HEK293 (cell line): Measurements from ENCODE around the gene KRT79.

Source experiments
- REPIN1 ChIP-seq: fragments of 450-650 bp; formaldehyde crosslinking; IDR thresholded peaks from 2 replicates; pipeline ENCODE4 v1.5.1; 2017; ENCODE audit warnings: missing biosample characterization, missing genetic modification characterization, low read depth
- ZFP3 ChIP-seq: fragments of 450-650 bp; formaldehyde crosslinking; IDR thresholded peaks from 2 replicates; pipeline ENCODE4 v1.5.1; 2016; ENCODE audit warnings: low read depth, missing biosample characterization, missing genetic modification characterization
- ZNF274 ChIP-seq, 2 experiments: fragments of 200-500 bp in 1 of 2; fragments of 450-650 bp in 1 of 2; sonication (Bioruptor generic) in 1 of 2; formaldehyde crosslinking in 1 of 2; IDR thresholded peaks; 2 replicates each; pipeline versions ENCODE4 v1.5.1 to v1.6.1; 2014 to 2016; ENCODE audit warnings: borderline replicate concordance in 1 of 2, inconsistent platforms in 1 of 2, low read length in 1 of 2, missing biosample characterization in 1 of 2, missing genetic modification characterization in 1 of 2
- ZNF571 ChIP-seq: fragments of 450-650 bp; formaldehyde crosslinking; IDR thresholded peaks from 2 replicates; pipeline ENCODE4 v1.5.0; 2017; ENCODE audit warnings: missing biosample characterization, missing genetic modification characterization

- TF ChIP-seq ZNF274 (IDR thresholded peaks at IDR 0.05; ENCODE audit: low read length) (no peak), ZNF274 (tag by site-specific recombination; IDR thresholded peaks at IDR 0.05; ENCODE audit: borderline replicate concordance) (no peak), ZFP3 (tag by site-specific recombination) (no peak), ZNF571 (tag by site-specific recombination) (no peak), REPIN1 (tag by site-specific recombination) (no peak)
Measured at GRCh38 chr12:52776913-52777395, 57.2 kb downstream of the KRT79 start, which contains the start of gene KRT76.
